ENCODE data around the gene RBPMS2. TPM values are rescaled to one million over a fixed set of nuclear protein-coding genes. Genes with fewer than 3 reads are reported as not detected.

RBPMS2 gene
- total and polyA plus RNA-seq, 2 of the 4 experiments (the other 2 are of a cell fraction), result 2.8 TPM; not detected in 1

GRCh38 chr15:64732156-64732860 is 43.1 kb downstream of the RBPMS2 start (continued):
- no peak for TF ChIP-seq RCOR1 (IDR thresholded peaks at IDR 0.05; ENCODE audit: insufficient replicate concordance, low read length)

DNA sequence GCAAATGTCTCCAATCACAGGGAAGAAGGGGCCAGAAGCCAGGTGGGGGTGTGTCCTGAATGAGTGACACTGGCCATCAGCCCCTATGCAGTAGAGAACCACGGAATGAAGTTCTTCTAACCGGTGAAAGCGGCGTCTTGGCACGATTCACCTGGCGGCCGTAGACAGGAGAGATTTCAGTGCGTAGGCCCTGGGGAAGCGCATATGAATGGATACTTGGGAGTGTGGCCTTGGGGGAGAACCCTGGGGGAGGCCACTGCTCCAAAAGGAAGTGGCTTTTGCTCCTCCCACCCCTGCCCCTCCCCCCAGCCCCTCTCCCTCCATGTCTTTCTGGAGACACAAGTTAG is 43.6 kb downstream of the RBPMS2 start:
- ATAC-seq (ENCODE audit: low read depth) (no peak), DNase-seq (no peak)
- no peak overlapping the region for H2BK15ac ChIP-seq (ENCODE audit: low read depth, low read length)
- no peaks in the 10 kb centered on the region for H3K9me1 ChIP-seq (ENCODE audit: insufficient read depth, low read length)
- no peak overlapping the region for H3K27ac ChIP-seq (ENCODE audit: insufficient read depth, low read length)
- H2AK9ac ChIP-seq (replicated peaks; ENCODE audit: low read depth, low read length, poor library complexity), result no peak overlapping the region
- no peaks in the 10 kb centered on the region for H3K4me1 ChIP-seq (ENCODE audit: control insufficient read depth, insufficient read depth, low read length)
- H3K4me3 ChIP-seq (ENCODE audit: insufficient read depth, low read depth, low read length), result no peak overlapping the region
- H3K56ac ChIP-seq (ENCODE audit: extremely low read depth, insufficient read depth, low read length), result no peak overlapping the region
- no peak overlapping the region for H2AK5ac ChIP-seq (ENCODE audit: low read depth, low read length)
- H3K18ac ChIP-seq (ENCODE audit: low read depth, low read length), result no peak overlapping the region
- H4K8ac ChIP-seq (ENCODE audit: low read depth in 2 of 2, low read length in 2 of 2), result no peak overlapping the region
- TF ChIP-seq POLR2A (IDR thresholded peaks at IDR 0.05; ENCODE audit: low read depth, low read length) (no peak), NFE2L2 (IDR thresholded peaks at IDR 0.05; ENCODE audit: low read depth, low read length) (no peak), MAFK (IDR thresholded peaks at IDR 0.05; ENCODE audit: low read depth, low read length) (no peak), BHLHE40 (IDR thresholded peaks at IDR 0.05; ENCODE audit: low read depth, low read length) (no peak), RCOR1 (IDR thresholded peaks at IDR 0.05; ENCODE audit: insufficient replicate concordance, low read length) (no peak), MXI1 (IDR thresholded peaks at IDR 0.05; ENCODE audit: borderline replicate concordance, low read depth, low read length) (no peak), CHD1 (IDR thresholded peaks at IDR 0.05; ENCODE audit: low read depth, low read length) (no peak)
- TF ChIP-seq, protein P1, sequence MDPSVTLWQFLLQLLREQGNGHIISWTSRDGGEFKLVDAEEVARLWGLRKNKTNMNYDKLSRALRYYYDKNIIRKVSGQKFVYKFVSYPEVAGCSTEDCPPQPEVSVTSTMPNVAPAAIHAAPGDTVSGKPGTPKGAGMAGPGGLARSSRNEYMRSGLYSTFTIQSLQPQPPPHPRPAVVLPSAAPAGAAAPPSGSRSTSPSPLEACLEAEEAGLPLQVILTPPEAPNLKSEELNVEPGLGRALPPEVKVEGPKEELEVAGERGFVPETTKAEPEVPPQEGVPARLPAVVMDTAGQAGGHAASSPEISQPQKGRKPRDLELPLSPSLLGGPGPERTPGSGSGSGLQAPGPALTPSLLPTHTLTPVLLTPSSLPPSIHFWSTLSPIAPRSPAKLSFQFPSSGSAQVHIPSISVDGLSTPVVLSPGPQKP (IDR thresholded peaks at IDR 0.05; ENCODE audit: borderline replicate concordance, low read depth, low read length), result no peak
- no peak overlapping the region for H2BK120ac ChIP-seq (ENCODE audit: low read depth, low read length)
- in situ Hi-C loops (cut with MboI; ENCODE audit: low sequenced_read_pairs) (loop anchor here (5.0 kb wide), 2 partner anchors 81 to 176 kb away; no protein-coding TSS in a partner anchor), dilution Hi-C loops (cut with HindIII; ENCODE audit: low sequenced_read_pairs, unreplicated experiment) (no loop called here), intact Hi-C loops (cut with micrococcal nuclease) (loop anchor here (1.0 to 5.0 kb wide), 3 partner anchors 79 to 301 kb away; no protein-coding TSS in a partner anchor)
- H4K91ac ChIP-seq (ENCODE audit: insufficient read depth, low read depth, low read length), result no peak overlapping the region
- ChIA-PET CTCF (interaction anchor here (1.0 to 1.8 kb wide), 2 partner anchors 9 to 78 kb away, joined by 3 to 9 read pairs; no protein-coding TSS in a partner anchor), POLR2A (ENCODE audit: unreplicated experiment) (no interaction called here)
- H2AFZ ChIP-seq (replicated peaks; ENCODE audit: low read length, poor library complexity), result peak overlapping the region; percentile 56
- H3K4ac ChIP-seq (ENCODE audit: low read depth, low read length), result no peak overlapping the region
- WGBS, 2 experiments (ENCODE audit: extremely low coverage in 2 of 2, insufficient read length in 1 of 2), result 30% methylated on average over 2 of the region's 9 CpGs; no CpG with 5 or more reads in 1 of the 2 experiments
- no peaks in the 10 kb centered on the region for H3K79me1 ChIP-seq (ENCODE audit: low read depth in 1 of 2, low read length in 2 of 2)
- no peak overlapping the region for H3K23ac ChIP-seq (ENCODE audit: low read depth, low read length)
- H3K4me2 ChIP-seq (ENCODE audit: low read depth, low read length), result no peak overlapping the region
- H3K14ac ChIP-seq (replicated peaks; ENCODE audit: low read depth, low read length), result no peak overlapping the region
- no peak overlapping the region for H4K5ac ChIP-seq (ENCODE audit: low read depth, low read length)
- no TSS peak for BruUV-seq (replicated peaks)
- H2BK20ac ChIP-seq (ENCODE audit: low read depth, low read length), result no peak overlapping the region
- no peak overlapping the region for H3K9ac ChIP-seq (ENCODE audit: low read depth, low read length)
- H2BK5ac ChIP-seq (ENCODE audit: low read depth, low read length, poor library complexity, severe bottlenecking), result no peak overlapping the region
- no peaks in the 10 kb centered on the region for H3K9me3 ChIP-seq (ENCODE audit: control insufficient read depth, insufficient read depth, low read length)
- no peaks in the 10 kb centered on the region for H3K36me3 ChIP-seq (ENCODE audit: control insufficient read depth, insufficient read depth, low read length)
- no peaks in the 10 kb centered on the region for H4K20me1 ChIP-seq (ENCODE audit: insufficient read depth, low read length)
- no peaks in the 10 kb centered on the region for H3K27me3 ChIP-seq (ENCODE audit: control insufficient read depth, insufficient read depth, low read length)

Measured in IMR-90 (cell line).